ENCODE results near the gene FSTL5.

FSTL5 gene

DNA sequence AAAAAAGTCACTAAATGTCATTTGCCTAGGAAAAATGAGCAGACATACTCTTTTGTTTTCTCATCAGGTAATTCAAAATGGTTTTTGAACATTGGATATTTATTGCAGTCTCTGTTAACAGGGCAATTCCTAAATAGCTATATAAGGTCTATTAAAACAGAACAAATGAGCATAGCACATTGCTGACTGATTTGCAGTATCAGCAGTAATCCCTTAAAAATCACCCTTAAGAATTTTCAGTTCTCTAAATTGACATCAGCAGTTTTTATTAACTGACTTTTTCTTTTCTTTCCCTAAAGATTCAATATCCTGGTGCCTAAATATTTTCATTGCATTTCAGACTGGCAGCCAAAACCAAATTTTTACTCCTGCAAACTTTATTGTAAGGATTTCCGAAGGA is 270.2 kb downstream of the FSTL5 start:
- no peak for TF ChIP-seq ZNF274 (IDR thresholded peaks at IDR 0.05; ENCODE audit: low read depth, low read length)
- no peak overlapping the region for H3K4me3 ChIP-seq (ENCODE audit: low read length)

DNA sequence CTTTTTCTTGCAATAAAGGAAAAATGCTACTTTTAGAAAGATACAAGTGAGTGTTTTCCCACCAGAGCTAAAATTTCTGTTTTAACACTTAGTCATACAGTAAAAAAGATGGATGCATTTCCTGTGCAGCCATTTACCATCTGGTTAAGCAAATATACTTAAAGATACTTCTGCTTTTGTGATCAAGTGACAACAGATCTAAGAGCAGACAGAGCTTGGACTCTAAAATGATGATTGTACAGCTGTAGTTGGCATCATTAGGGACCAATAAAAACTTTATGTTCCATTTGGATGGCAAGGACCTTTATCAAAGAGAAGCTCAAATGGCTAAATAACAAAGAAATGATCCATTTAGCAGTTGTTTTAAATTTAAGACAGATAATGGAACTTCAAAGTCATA is 270.8 kb downstream of the FSTL5 start:
- no peak for TF ChIP-seq ZNF274 (IDR thresholded peaks at IDR 0.05; ENCODE audit: low read depth, low read length)
- H3K4me3 ChIP-seq (ENCODE audit: low read length), result no peak overlapping the region

DNA sequence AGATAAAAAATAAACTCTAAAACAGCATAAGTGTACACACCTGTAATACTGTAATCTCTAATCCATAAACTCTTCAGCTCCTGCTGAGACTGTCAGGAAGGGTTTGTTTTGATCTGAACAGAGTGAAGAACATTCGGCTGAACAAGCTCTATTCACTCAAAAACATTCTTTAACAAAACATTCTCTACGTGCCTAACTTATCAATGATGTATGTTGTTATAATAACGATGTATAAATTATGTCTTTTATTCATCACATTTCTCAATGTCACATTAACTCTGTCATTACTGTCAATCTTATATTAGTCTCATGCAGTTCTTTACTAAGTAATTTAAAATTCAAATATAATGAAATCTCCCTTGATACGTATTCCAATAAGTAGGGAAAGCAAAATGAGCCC is 280.6 kb downstream of the FSTL5 start:
- H3K4me3 ChIP-seq (ENCODE audit: low read length), result no peak overlapping the region
- TF ChIP-seq ZNF274 (IDR thresholded peaks at IDR 0.05; ENCODE audit: low read depth, low read length), result no peak

DNA sequence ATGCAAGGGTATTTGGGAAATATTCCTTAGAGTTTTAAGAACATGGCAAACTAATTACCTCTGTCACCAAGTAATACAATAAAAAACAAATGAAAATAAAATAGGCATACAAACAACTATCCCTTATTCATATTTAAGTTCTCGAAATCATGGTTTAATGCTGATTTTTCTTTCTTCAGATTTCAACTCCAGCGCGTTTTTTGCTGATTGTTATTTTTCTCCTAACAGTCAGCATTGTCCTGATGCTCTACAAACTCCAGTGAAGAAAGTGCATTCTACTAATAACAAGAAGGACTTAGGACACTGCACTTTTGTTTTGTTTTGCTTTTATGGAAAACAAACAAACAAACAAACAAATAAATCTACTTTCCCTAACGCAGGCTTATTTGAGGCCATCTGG is 282.4 kb downstream of the FSTL5 start:
- no peak for TF ChIP-seq ZNF274 (IDR thresholded peaks at IDR 0.05; ENCODE audit: low read depth, low read length)
- H3K4me3 ChIP-seq (ENCODE audit: low read length), result no peak overlapping the region

DNA sequence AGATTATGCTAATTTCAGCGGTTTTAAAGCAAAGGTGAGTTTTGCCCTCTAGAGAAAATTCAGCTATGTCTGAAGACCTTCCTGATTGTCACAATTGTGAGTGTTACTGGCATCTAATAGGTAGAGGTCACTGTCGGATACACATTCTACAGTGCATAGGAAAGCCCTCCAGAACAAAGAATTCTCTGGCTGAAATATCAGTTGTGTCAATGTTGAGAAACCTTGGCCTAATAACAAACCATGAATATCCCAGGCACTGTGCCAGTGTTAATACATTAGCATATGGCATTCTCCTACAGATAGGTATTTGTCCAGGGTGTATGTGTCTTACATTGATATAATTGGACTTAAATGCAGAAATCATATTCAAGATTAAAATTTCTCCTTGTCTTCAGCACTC is 294.3 kb downstream of the FSTL5 start:
- H3K4me3 ChIP-seq (ENCODE audit: low read length), result no peak overlapping the region
- TF ChIP-seq ZNF274 (IDR thresholded peaks at IDR 0.05; ENCODE audit: low read depth, low read length), result no peak

DNA sequence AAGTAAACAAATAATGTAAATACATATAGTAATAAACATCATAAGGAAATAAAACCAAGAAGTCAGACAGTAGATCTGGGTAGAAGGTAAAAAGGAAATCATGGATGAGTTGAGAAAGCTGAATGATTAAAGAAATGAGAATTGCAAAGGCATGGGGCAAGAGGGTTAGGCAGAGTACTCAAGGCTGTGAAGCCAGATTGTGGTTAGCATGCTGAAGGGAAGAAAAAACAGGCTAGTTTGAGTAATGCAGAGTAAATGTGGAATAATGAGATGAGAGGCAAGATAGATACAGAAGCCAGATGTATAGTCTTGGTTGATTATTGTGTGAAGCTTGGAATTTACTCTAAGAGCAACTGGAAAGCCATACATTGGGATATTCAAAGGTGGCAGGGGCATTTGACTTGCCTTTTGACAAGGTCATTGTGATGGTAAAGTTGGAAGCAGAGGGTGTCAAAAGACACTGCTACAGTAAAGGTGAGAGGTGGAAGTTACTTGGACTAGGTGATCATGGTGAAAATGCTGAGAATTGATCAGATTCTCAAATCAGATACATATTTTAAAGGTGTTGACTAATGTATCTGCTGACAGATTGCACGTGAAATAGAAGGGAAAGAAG is 307.0 kb downstream of the FSTL5 start:
- TF ChIP-seq ZNF274 (IDR thresholded peaks at IDR 0.05; ENCODE audit: low read depth, low read length), result no peak
- no peak overlapping the region for H3K4me3 ChIP-seq (ENCODE audit: low read length)

DNA sequence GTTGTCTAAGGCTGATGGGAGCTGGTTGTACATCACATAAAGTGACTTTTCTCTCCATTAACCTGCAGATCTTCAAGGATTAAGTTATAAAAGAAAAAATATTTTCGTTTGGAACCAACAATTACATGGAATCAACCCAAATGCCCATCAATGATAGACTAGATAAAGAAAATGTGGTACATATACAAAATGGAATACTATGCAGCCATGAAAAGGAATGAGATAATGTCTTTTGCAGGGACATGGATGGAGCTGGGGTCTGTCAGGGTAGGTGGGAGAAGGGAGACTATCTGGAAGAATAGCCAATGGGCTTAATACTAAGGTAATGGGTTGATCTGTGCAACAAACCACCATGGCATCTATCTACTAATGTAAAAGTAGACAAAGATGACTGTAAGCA is 313.2 kb downstream of the FSTL5 start:
- TF ChIP-seq ZNF274 (IDR thresholded peaks at IDR 0.05; ENCODE audit: low read depth, low read length), result no peak
- H3K4me3 ChIP-seq (ENCODE audit: low read length), result no peak overlapping the region

DNA sequence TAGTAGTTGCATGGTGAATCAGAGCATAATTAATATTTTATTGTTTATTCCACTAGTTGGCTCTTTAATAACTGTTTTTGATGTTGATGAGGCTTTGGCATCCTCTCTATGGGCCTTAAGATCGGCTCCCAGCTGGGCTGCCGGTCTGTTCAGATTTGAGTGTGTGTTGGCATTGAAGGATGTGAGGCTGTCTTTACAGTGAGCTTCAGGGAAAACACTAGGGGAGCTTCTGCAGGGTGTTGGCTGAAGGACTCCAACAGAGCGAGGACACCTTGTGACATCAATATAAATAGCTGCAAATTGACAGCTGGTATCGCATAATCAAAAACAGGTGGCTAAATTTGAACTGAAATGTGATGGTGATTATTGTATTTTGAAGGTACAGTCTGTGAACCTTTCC is 322.0 kb downstream of the FSTL5 start:
- no peak overlapping the region for H3K4me3 ChIP-seq (ENCODE audit: low read length)
- TF ChIP-seq ZNF274 (IDR thresholded peaks at IDR 0.05; ENCODE audit: low read depth, low read length), result no peak

DNA sequence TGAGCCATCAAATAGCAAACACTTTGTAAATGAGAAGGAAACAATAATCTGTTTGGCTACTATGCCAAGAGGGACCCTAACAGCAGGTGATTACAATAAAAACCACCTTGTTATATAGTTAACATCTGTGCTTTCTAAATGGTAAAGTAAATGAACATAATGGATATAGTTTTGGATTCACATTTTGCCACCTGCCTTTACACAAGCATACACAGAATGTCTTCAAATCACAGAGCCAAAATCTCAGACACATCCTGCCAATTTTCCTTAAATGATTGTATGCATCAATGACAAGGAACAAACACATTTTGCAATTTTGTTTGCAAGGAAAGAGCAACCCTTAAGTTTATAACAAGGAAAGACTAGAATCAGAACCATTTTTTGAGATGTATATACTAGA is 334.2 kb downstream of the FSTL5 start:
- H3K4me3 ChIP-seq (ENCODE audit: low read length), result no peak overlapping the region
- TF ChIP-seq ZNF274 (IDR thresholded peaks at IDR 0.05; ENCODE audit: low read depth, low read length), result no peak

DNA sequence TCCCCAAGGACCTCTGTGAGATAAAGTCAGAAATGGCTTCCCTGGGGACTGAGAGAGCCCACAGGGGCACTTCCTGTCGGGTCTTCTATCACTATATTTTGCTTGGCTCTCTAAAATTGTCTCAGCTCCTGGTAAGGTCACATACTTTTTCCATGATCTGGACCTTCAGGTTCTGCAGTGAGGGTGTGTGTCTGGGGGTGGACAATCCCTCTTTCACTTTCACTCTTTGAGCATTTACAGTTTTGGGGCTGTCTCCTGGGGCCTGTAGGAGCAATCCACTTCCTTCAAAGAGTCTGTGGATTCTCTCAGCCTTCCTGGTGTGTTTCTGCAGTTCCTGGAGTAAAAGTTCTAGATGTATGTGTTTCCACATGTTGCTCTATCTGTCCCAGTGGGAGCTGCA is 335.7 kb downstream of the FSTL5 start:
- H3K4me3 ChIP-seq (ENCODE audit: low read length), result no peak overlapping the region
- TF ChIP-seq ZNF274 (IDR thresholded peaks at IDR 0.05; ENCODE audit: low read depth, low read length), result no peak

DNA sequence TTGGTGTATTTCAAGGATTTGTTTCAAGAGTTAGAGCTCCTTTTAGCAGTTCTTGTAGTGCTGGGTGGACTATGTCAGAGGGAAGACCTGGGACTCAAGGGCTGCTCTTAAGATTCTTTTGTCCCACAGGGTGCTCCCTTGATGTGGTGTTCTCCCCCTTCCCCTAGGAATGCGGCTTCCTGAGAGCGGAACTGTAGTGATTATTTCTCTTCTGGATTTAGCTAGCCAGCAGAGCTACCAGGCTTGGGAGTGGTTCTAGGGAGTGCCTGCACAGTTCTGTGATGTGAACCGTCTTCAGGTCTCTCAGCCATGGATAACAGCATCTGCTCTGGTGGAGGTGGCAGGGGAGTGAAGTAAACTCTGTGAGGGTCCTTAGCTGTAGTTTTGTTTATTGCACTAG is 336.8 kb downstream of the FSTL5 start:
- TF ChIP-seq ZNF274 (IDR thresholded peaks at IDR 0.05; ENCODE audit: low read depth, low read length), result no peak

DNA sequence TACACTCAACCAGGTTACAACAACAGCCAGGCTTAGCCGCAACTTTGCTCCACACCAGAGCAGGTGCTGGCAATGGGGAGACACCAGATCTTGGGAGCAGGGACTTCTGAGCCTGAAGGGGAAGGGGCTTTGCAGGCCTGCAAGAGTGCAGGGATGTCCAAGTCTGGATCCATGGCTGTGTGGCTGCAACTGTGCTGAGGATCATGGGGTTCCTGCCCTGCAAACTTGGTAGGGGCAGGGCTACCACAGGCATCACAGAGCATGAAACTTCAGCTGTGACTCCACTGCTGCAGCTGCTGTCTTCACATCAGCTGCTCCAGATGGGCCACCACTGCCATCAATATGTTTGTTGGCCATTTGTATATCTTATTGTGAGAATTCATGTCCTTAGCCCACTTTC is 340.4 kb downstream of the FSTL5 start:
- no peak for TF ChIP-seq ZNF274 (IDR thresholded peaks at IDR 0.05; ENCODE audit: low read depth, low read length)
- no peak overlapping the region for H3K4me3 ChIP-seq (ENCODE audit: low read length)

More for the DNA sequence above, 336.8 kb downstream of the FSTL5 start:
- H3K4me3 ChIP-seq (ENCODE audit: low read length), result no peak overlapping the region

DNA sequence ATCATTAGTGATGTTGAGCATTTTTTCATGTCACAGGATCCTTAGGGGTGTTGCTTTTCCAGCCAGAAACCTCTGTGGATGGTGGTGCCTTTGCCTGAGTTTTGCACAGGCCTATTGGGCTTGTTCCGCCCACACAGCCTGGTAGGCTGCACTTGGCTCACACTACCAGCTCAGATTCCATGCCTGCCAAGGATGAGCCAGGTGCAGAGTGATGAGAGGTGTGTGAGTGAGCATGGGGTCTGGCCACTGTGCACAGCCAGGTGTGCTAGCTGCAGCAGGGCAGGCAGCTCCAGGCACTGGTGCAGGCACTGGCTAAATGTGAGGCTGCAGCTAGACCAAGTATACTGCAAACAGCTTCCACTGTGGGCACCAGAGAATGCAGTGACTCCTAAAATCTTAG is 341.6 kb downstream of the FSTL5 start:
- no peak for TF ChIP-seq ZNF274 (IDR thresholded peaks at IDR 0.05; ENCODE audit: low read depth, low read length)
- H3K4me3 ChIP-seq (ENCODE audit: low read length), result no peak overlapping the region

DNA sequence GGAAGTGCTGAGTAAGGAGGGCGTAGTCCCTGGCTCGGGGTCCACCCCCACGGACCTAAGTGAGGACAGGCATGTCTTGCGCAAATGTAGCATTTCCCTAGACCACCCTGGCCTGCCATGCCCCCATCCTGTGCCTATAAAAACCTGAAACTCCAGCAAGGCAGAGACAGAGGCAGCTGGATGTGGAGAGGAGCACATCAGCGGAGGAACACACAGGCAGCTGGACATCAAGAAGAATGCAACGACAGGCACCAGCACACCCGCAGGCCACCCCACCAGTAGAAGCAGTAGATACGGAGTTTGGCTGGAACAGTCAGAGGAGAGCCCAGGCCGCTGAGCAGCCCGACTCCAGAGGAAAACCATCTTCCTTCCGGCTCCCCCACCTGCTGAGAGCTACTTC is 345.9 kb downstream of the FSTL5 start:
- no peak overlapping the region for H3K4me3 ChIP-seq (ENCODE audit: low read length)
- no peak for TF ChIP-seq ZNF274 (IDR thresholded peaks at IDR 0.05; ENCODE audit: low read depth, low read length)

DNA sequence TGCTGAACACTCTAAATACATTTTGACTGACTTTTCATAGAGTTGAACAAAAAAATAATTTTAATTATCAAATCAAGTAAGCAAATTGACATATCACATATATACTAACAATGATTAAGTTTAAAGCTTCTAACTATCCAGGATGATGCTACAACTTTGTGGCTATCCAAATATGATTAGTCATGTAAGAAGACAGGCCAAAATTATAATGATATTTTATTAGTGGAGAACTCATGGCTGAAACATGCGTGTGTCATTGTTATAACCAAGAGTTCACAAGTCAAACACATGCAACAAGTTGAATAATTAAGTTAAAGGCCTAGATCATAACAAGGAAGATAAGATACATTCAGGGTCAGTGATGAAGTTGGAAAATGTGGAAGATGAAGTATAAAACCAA is 346.8 kb downstream of the FSTL5 start:
- no peak overlapping the region for H3K4me3 ChIP-seq (ENCODE audit: low read length)
- no peak for TF ChIP-seq ZNF274 (IDR thresholded peaks at IDR 0.05; ENCODE audit: low read depth, low read length)

DNA sequence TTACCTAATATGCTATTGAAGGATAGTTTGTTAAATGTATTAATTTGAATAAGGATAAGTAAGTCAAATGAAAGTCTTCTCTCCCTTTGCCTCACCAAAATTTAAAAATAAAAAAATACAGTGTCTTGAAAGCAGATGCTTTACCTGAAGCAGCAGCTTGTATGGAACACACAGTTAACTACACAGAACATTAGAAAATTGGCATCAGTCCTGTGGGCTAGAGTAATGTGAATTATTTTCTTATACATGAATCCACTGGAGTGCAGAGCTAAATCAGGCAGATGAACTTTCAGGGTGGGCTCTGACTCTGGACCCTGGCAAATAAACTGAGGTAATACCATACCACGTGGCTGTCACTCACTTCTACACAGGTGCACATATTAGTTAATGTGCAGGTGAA is 348.0 kb downstream of the FSTL5 start:
- H3K4me3 ChIP-seq (ENCODE audit: low read length), result no peak overlapping the region
- TF ChIP-seq ZNF274 (IDR thresholded peaks at IDR 0.05; ENCODE audit: low read depth, low read length), result no peak

All from GM08714 (cell line).